Stomach smooth muscle (tissue), 2 donors: ENCODE results near the gene TBC1D14.

Source experiments
- H3K27ac ChIP-seq: one replicate; pipeline ENCODE4 v1.7.0; 2013; ENCODE audit warnings: mild to moderate bottlenecking, low read length, inconsistent platforms
- H3K27me3 ChIP-seq, 2 donors: one replicate each; pipeline ENCODE4 v1.7.0; 2013; ENCODE audit warnings: low read length in 2 of 2; ENCODE audit not compliant: insufficient read depth in 2 of 2, control insufficient read depth in 1 of 2
- H3K36me3 ChIP-seq, 2 donors: one replicate each; pipeline ENCODE4 v1.7.0; 2013; ENCODE audit warnings: low read length in 2 of 2; ENCODE audit not compliant: control insufficient read depth in 2 of 2, insufficient read depth in 2 of 2
- H3K4me1 ChIP-seq: one replicate; pipeline ENCODE4 v1.7.0; 2013; ENCODE audit warnings: low read length; ENCODE audit not compliant: control insufficient read depth, insufficient read depth
- H3K4me3 ChIP-seq, 2 donors: one replicate each; pipeline ENCODE4 v1.7.0; 2013; ENCODE audit warnings: low read length in 2 of 2
- H3K9ac ChIP-seq, 2 donors: one replicate each; pipeline ENCODE4 v1.7.0; 2013; ENCODE audit warnings: low read length in 2 of 2, mild to moderate bottlenecking in 1 of 2
- H3K9me3 ChIP-seq, 2 donors: one replicate each; pipeline ENCODE4 v1.7.0; 2013; ENCODE audit warnings: low read length in 2 of 2; ENCODE audit not compliant: control insufficient read depth in 2 of 2
- donor health status: healthy.
- donor health status: Pancreatic carcinoma.

Gene TBC1D14

DNA sequence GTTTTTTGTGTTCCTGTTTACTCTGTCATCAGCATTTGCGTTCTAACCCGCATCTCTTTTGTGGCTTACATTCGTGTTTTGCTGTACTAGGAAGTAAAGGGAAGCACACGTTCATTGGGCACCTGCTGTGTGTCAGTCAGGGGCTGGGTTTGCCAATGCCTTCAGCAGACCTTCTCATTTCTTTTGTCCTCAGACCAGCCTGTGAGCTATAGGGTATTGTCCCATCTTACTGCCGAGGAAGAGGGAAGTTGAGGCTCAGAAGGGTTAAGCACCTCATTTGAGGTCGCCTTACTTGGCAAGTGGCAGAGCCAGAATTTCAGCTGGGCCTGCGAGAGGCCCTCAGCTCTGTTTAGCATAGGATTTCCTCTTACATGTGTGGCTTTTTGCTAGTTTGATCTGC lies 8.7 kb downstream of the TBC1D14 start:
- no peaks in the 10 kb centered on the region for H3K9me3 ChIP-seq
- no peaks in the 10 kb centered on the region for H3K36me3 ChIP-seq
- no peak overlapping the region for H3K4me3 ChIP-seq
- peaks cover 26% of the 10 kb centered on the region for H3K4me1 ChIP-seq
- no peaks in the 10 kb centered on the region for H3K27me3 ChIP-seq
- peak overlapping the region; percentile 49 for H3K27ac ChIP-seq
- no peak overlapping the region for H3K9ac ChIP-seq

DNA sequence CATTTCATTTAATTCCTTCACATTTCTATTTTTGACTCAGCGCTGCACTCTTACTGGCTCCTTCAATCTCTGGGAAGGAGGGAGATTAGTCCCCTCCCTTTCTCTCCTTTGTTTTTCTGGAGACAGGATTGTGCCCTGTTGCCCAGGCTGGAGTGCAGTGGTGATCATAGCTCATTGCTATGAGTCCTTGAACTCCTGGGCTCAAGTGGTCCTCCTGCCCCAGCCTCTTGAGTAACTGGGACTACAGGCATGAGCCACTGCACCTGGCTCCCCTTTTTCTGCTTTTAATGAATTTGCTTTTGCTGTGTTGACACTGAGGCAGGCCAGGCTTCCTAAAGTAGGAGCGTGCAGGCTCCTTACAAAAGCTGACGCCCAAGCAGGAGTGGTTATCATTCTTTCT lies 10.5 kb downstream of the TBC1D14 start:
- no peaks in the 10 kb centered on the region for H3K9me3 ChIP-seq
- H3K9ac ChIP-seq, result no peak overlapping the region
- peak overlapping the region; percentile 24 for H3K27ac ChIP-seq
- peaks cover 26% of the 10 kb centered on the region for H3K4me1 ChIP-seq
- no peak overlapping the region for H3K4me3 ChIP-seq
- no peaks in the 10 kb centered on the region for H3K27me3 ChIP-seq
- peaks cover 12 to 13% of the 10 kb centered on the region in 2 donors for H3K36me3 ChIP-seq

DNA sequence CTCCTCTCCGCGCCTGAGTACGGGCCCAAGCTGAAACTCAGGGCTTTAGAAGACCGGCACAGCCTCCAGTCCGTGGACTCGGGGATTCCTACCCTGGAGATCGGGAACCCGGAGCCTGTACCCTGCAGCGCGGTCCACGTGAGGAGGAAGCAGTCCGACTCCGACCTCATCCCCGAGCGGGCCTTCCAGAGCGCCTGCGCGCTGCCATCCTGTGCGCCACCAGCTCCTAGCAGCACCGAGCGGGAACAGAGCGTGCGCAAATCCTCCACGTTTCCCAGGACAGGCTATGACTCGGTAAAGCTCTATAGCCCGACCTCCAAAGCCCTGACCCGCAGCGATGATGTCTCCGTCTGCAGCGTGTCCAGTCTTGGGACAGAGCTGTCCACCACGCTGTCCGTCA lies 13.9 kb downstream of the TBC1D14 start:
- Histone ChIP-seq H3K4me3 (no peak overlapping the region), H3K27me3 (no peaks in the 10 kb centered on the region), H3K9ac (no peak overlapping the region), H3K4me1 (peaks cover 9% of the 10 kb centered on the region), H3K36me3 (peaks cover 16 to 19% of the 10 kb centered on the region in 2 donors), H3K9me3 (no peaks in the 10 kb centered on the region), H3K27ac (no peak overlapping the region)

- no peak overlapping the region for H3K9ac ChIP-seq
- H3K27ac ChIP-seq, result no peak overlapping the region
These were observed 14.7 kb downstream of the TBC1D14 start for GRCh38 chr4:6924361-6924779.

DNA sequence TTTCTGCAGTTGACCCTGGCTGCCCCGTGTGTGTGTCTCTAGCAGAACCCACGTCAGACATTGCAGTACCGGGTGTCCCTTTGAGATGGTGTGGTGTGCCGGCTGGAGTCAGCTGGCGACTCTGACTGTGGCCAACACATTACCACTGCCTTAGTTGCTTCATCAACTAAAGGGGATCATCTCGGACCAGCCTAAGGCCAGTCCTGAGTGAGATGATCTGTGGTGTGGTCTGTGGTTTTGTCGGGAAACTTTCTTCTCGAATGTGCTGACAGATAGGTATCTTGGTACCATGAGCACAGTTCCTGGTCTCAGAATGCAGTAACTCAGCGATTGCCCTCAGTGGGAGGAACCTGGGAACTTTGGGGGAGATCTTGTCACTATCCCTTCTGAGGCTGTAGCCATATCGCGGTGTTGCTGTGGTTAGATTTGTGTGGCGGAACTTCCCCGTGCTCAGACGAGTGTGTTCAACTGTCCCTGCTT lies 15.8 kb downstream of the TBC1D14 start:
- H3K4me1 ChIP-seq, result peaks cover 12% of the 10 kb centered on the region
- no peak overlapping the region for H3K27ac ChIP-seq
- H3K36me3 ChIP-seq, result peaks cover 16 to 19% of the 10 kb centered on the region in 2 donors
- H3K9me3 ChIP-seq, result no peaks in the 10 kb centered on the region
- no peak overlapping the region for H3K9ac ChIP-seq
- H3K4me3 ChIP-seq, result no peak overlapping the region
- H3K27me3 ChIP-seq, result no peaks in the 10 kb centered on the region

More at GRCh38 chr4:6924361-6924779, 14.7 kb downstream of the TBC1D14 start:
- Histone ChIP-seq H3K27me3 (no peaks in the 10 kb centered on the region), H3K4me1 (peaks cover 13% of the 10 kb centered on the region), H3K4me3 (no peak overlapping the region), H3K36me3 (peaks cover 16 to 19% of the 10 kb centered on the region in 2 donors), H3K9me3 (no peaks in the 10 kb centered on the region)

DNA sequence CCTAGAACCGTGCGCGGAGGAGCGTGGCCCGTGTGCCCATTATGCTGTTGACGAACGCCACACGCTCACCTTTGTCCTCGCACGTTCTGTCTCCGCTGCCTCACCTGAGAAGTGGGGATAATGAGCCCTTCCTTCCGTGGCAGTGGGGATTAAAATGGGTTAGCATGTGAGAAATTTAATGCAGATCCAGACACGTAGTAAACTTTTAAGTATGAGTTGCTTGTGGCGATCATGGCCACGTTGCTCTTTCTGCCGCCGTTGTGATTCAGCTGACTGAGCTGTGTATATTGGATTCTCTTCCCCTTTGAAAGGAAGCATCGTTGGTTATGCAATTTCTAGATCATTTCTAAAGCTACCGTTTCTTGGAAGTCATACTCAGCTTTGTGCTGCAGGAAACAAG lies 16.5 kb downstream of the TBC1D14 start:
- Histone ChIP-seq H3K9me3 (no peaks in the 10 kb centered on the region), H3K4me1 (peaks cover 11% of the 10 kb centered on the region), H3K27me3 (no peaks in the 10 kb centered on the region), H3K4me3 (no peak overlapping the region), H3K9ac (no peak overlapping the region), H3K27ac (no peak overlapping the region), H3K36me3 (peaks cover 16 to 19% of the 10 kb centered on the region in 2 donors)

DNA sequence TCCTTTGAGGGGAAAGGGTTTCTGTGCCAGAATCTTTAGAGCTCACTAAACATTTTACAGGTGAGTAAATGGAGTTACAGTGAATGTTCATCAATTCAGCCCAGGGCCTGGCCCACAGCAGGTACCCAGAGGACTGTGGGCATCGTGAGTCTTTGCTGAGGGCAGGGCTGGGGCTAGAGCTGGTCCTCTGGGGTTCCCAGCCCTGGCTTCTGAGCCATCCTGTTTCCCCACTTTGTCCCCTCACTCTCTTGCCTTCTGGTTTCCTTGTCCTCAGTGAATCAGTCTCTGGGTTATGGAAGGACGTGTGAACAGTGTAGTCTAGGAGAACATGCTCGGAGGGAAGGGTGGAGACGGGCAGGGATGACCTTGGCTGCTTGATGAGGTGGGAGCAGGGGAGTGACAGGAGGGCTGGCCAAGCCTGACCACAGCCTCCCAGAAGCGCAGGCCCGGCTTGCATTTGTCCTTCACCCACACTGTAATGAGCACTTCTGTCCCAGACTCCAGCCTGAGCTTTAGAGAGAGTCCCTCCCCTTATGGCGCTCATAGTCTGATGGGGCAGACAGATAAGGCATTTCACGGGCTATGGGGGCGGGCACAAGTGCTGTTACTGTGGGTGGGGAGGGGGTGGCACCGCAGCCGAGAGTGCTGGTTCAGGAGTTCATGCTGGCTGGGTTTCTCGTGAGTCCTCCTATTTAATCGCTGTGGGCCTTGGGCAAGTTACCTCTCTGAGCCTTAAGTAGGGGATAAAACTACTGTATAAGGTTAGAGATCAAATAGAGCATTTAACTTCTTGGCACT lies 17.3 kb downstream of the TBC1D14 start:
- no peaks in the 10 kb centered on the region for H3K9me3 ChIP-seq
- H3K27me3 ChIP-seq, result no peaks in the 10 kb centered on the region
- H3K4me3 ChIP-seq, result no peak overlapping the region
- peaks cover 13% of the 10 kb centered on the region for H3K4me1 ChIP-seq
- H3K36me3 ChIP-seq, result peaks cover 16 to 19% of the 10 kb centered on the region in 2 donors
- H3K27ac ChIP-seq, result no peak overlapping the region
- H3K9ac ChIP-seq, result no peak overlapping the region

DNA sequence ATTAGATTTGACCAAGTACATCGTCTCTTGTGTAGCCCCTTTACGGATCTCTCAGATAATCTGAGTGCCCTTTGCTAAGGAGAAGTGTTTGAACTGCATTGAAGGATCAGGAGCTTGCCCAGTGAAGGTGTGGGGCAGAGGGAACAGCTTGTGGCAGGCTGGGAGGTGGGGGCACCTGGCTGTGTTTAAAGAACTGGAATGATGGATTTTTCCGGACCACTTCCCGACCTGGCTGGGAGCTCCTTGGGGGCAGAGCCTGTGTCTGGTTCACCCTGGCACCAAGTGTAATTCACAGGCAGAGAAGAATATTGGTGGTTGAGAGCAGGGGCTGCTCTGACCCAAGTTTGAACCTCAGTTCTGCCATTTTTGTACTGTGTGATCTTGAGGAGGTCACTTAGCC lies 18.5 kb downstream of the TBC1D14 start:
- H3K4me1 ChIP-seq, result peaks cover 13% of the 10 kb centered on the region
- no peak overlapping the region for H3K9ac ChIP-seq
- peaks cover 16 to 19% of the 10 kb centered on the region in 2 donors for H3K36me3 ChIP-seq
- no peaks in the 10 kb centered on the region for H3K9me3 ChIP-seq
- H3K27ac ChIP-seq, result no peak overlapping the region
- H3K27me3 ChIP-seq, result no peaks in the 10 kb centered on the region
- H3K4me3 ChIP-seq, result no peak overlapping the region

- no peak overlapping the region for H3K9ac ChIP-seq
These were observed 19.7 kb downstream of the TBC1D14 start for GRCh38 chr4:6929339-6929811.

GRCh38 chr4:6929812-6930464 lies 20.3 kb downstream of the TBC1D14 start:
- Histone ChIP-seq H3K4me3 (no peak overlapping the region), H3K27me3 (no peaks in the 10 kb centered on the region), H3K27ac (no peak overlapping the region), H3K9ac (no peak overlapping the region), H3K4me1 (peaks cover 13% of the 10 kb centered on the region), H3K9me3 (no peaks in the 10 kb centered on the region), H3K36me3 (peaks cover 4 to 6% of the 10 kb centered on the region in 2 donors)

More at GRCh38 chr4:6929339-6929811, 19.7 kb downstream of the TBC1D14 start:
- Histone ChIP-seq H3K36me3 (peaks cover 6 to 10% of the 10 kb centered on the region in 2 donors), H3K9me3 (no peaks in the 10 kb centered on the region), H3K4me3 (no peak overlapping the region), H3K27ac (no peak overlapping the region), H3K27me3 (no peaks in the 10 kb centered on the region), H3K4me1 (peaks cover 13% of the 10 kb centered on the region)
